ENCODE measurements around the gene CALHM4.

GRCh38 chr6:116586738-116587137, 33.2 kb downstream of the CALHM4 start:
- TF ChIP-seq, protein P1, sequence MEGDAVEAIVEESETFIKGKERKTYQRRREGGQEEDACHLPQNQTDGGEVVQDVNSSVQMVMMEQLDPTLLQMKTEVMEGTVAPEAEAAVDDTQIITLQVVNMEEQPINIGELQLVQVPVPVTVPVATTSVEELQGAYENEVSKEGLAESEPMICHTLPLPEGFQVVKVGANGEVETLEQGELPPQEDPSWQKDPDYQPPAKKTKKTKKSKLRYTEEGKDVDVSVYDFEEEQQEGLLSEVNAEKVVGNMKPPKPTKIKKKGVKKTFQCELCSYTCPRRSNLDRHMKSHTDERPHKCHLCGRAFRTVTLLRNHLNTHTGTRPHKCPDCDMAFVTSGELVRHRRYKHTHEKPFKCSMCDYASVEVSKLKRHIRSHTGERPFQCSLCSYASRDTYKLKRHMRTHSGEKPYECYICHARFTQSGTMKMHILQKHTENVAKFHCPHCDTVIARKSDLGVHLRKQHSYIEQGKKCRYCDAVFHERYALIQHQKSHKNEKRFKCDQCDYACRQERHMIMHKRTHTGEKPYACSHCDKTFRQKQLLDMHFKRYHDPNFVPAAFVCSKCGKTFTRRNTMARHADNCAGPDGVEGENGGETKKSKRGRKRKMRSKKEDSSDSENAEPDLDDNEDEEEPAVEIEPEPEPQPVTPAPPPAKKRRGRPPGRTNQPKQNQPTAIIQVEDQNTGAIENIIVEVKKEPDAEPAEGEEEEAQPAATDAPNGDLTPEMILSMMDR (IDR thresholded peaks at IDR 0.05; ENCODE audit: insufficient read depth, low read length, poor library complexity, severe bottlenecking): no peak
- no peak for TF ChIP-seq EZH2phosphoT487 (conservative IDR thresholded peaks at IDR 0.05; ENCODE audit: low read length)

Data from SU-DHL-6 (cell line).